Urinary bladder (tissue), 4 donors: ENCODE data around the gene TAF5L. TPM values are rescaled to one million over a fixed set of nuclear protein-coding genes. Genes with fewer than 3 reads are reported as not detected.

Experiments used
- DNase-seq: peaks from one replicate; pipeline ENCODE4 v3.0.0-alpha.2; 2015; ENCODE audit errors: extremely low spot score
- H3K27ac ChIP-seq: one replicate; pipeline ENCODE4 v1.5.1; 2013; ENCODE audit warnings: low read depth, mild to moderate bottlenecking, moderate library complexity
- H3K36me3 ChIP-seq: one replicate; pipeline ENCODE4 v1.6.1; 2013; ENCODE audit warnings: mild to moderate bottlenecking, moderate library complexity; ENCODE audit not compliant: insufficient read depth
- H3K4me1 ChIP-seq: one replicate; pipeline ENCODE4 v1.6.1; 2013; ENCODE audit warnings: mild to moderate bottlenecking, moderate library complexity; ENCODE audit not compliant: insufficient read depth
- H3K4me3 ChIP-seq: one replicate; pipeline ENCODE4 v1.5.1; 2013; ENCODE audit warnings: low read depth, low read length
- WGBS: extraction: QIAGEN DNeasy Blood & Tissue Kit; methylation state at CpG from one replicate; pipeline ENCODE4 v1.1.7; 2013; 5-methylcytosine and 5-hydroxymethylcytosine counted together
- polyA plus RNA-seq: library from polyadenylated mRNA; stranded (reverse); fragments of 200-250 nt; gene quantifications from one replicate; pipeline ENCODE4 v1.2.3, GENCODE V29; 2013
- total RNA-seq: library from RNA; depleted of rRNA; stranded (reverse); fragments of >200 nt; gene quantifications from one replicate; pipeline ENCODE4 v1.2.3, GENCODE V29; 2014
- donor health status: healthy with polysubstance abuse.
- donor health status: healthy.

The TAF5L gene
- total and polyA plus RNA-seq, 2 donors: 18.1 to 19.3 TPM

DNA sequence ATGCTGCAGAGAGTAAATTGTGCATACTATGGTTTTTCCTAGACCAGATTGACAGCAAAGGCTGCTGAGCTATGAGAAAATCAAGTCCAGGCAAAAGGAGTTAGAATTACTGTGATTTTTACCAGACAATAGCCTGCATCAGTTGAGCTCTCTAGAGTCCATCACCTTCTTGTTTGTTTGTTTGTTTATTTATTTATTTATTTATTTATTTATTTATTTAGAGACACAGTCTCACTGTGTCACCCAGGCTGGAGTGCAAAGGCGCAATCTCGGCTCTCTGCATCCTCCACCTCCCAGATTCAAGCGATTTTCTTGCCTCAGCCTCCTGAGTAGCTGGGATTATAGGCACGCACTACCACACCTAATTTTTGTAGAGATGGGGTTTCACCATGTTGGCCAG, 43.2 kb downstream of the TAF5L start:
- H3K36me3 ChIP-seq: no peaks in the 10 kb centered on the region
- no peak for DNase-seq
- H3K27ac ChIP-seq: no peak overlapping the region
- no peak overlapping the region for H3K4me3 ChIP-seq
- WGBS: 96% methylated on average over 4 of the region's 4 CpGs
- no peaks in the 10 kb centered on the region for H3K4me1 ChIP-seq

DNA sequence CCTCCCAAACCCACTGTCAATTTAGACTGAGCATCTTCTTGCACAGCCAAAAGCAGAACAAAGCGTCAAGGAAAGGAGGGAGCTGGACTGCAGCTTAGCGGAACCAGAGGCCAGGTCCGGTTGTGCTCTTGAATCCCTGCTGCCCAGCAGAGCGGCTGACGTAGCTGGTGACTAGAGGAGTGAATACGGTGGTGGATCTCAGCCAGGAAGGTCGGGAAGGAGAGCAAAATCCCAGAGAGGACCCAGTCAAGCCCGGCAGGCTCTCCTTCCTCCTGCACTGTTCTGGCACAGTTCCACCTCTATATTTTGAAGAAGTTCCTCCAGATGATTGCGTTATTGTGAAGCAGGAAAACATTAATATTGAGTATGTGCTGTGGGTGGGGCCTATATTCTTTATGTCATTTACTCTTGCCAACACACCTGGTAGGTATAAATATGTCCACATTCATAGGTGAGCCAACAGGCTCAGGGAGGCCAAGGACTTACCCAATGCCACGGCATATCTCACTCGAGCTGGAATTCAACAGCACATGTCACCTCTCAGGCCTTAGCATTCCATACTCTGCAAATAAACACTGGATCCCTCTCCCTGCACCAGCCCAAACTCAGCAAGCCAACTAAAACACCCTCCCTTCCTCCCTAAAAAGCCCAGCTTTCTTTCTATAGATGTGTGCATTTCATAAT, 43.8 kb downstream of the TAF5L start:
- H3K4me1 ChIP-seq: no peaks in the 10 kb centered on the region
- H3K4me3 ChIP-seq: no peak overlapping the region
- WGBS: 28% methylated on average over 11 of the region's 11 CpGs
- no peak for DNase-seq
- no peak overlapping the region for H3K27ac ChIP-seq
- no peaks in the 10 kb centered on the region for H3K36me3 ChIP-seq

GRCh38 chr1:229581485-229581884, 44.4 kb downstream of the TAF5L start:
- H3K4me1 ChIP-seq: no peaks in the 10 kb centered on the region
- H3K27ac ChIP-seq: no peak overlapping the region
- no peak for DNase-seq
- whole genome bisulfite sequencing: 89% methylated on average over 3 of the region's 3 CpGs
- H3K4me3 ChIP-seq: no peak overlapping the region
- H3K36me3 ChIP-seq: no peaks in the 10 kb centered on the region

DNA sequence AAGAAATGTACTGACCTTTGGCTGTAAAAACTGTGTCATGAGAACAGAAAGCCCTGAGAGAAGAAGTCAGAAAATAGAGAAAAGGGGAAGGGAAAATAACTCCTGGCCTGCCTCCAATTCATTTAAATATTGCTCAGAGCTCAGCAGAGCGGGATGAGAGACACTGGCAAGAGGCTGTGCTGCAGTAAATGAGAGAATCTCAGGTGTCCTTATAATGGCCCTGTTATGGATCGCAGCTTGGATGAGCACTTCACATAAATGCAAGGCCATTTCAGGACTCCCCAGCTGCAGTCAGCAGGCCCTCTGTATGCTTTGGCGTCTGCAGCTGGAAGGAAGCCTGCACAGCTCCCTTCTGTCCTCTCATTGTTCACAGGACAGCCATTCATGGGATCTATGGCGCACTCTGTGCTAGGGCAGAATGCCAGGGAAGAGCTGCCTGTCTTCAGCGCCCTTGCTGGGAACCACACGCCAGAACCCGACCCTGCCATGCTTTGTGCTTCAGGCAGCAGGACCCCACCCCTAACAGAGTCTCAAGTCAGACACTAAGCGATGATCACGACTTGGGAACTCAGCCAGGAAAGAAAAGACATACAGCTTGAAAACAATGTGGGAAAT, 46.8 kb downstream of the TAF5L start:
- H3K36me3 ChIP-seq: no peaks in the 10 kb centered on the region
- 9% methylated on average over 9 of the region's 9 CpGs for WGBS
- DNase-seq: peak; percentile 17
- H3K27ac ChIP-seq: peak overlapping the region; percentile 28
- no peak overlapping the region for H3K4me3 ChIP-seq
- no peaks in the 10 kb centered on the region for H3K4me1 ChIP-seq

- Histone ChIP-seq H3K4me1 (no peaks in the 10 kb centered on the region), H3K4me3 (no peak overlapping the region), H3K27ac (peak overlapping the region; percentile 28), H3K36me3 (no peaks in the 10 kb centered on the region)
- 75% methylated on average over 14 of the region's 14 CpGs for WGBS
- no peak for DNase-seq
These were observed 47.5 kb downstream of the TAF5L start for GRCh38 chr1:229578168-229579058.

DNA sequence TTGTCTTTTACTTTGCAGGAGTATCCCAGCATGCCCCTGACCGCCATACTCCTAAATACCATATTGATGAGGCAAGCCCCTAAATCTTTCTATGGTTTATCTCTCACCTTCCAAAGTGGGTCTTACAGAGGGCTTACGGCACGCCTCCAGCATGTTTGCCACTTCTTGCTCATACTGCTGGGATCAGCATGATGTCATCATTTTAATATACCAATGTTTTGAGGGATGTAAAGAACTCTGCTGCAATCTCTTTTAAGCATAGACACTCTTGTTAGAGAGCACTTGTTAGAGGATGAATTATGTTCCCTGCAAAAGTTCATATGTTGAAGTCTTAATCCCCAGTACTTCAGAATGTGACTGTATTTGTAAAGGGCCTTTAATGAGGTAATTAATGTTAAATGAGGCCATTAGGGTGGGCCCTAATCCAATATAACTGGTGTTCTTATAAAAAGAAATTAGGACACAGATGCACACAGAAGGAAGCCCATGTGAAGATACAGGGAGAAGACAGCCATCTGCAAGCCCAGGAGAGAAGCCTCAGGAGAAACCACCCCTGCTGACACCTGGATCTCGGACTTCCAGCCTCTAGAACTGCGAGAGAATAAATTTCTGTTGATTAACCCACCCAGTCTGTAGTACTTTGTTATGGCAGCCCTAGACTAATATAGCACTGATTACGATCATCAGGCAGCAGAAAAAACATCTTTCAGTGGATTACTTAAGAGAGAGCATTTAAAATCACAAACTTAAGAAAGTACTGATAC, 51.1 kb downstream of the TAF5L start:
- Histone ChIP-seq H3K27ac (no peak overlapping the region), H3K4me1 (no peaks in the 10 kb centered on the region), H3K36me3 (no peaks in the 10 kb centered on the region), H3K4me3 (no peak overlapping the region)
- 82% methylated on average over 6 of the region's 6 CpGs for WGBS
- no peak for DNase-seq

DNA sequence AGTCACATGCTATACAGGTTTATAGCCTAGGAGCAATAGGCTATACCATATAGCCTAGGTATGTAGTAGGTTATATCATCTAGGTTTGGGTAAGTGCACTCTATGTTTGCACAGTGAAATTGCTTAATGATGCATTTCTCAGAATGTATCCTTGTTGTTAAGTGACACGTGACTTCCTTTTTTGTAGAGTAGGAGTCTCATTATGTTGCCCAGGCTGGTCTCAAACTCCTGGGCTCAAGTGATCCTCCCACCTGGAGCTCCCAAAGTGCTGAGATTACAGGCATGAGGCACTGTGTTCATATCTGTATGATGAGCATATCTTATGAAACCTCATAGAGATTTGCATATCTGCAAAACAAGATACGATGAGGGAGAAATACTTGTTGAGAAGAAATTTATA, 53.6 kb downstream of the TAF5L start:
- no peak overlapping the region for H3K27ac ChIP-seq
- WGBS: 72% methylated on average over 2 of the region's 2 CpGs
- no peak for DNase-seq
- no peak overlapping the region for H3K4me3 ChIP-seq
- H3K4me1 ChIP-seq: no peaks in the 10 kb centered on the region
- no peaks in the 10 kb centered on the region for H3K36me3 ChIP-seq

- H3K36me3 ChIP-seq: no peaks in the 10 kb centered on the region
- 47% methylated on average over 2 of the region's 2 CpGs for WGBS
- no peak overlapping the region for H3K27ac ChIP-seq
These were observed 54.9 kb downstream of the TAF5L start for GRCh38 chr1:229570891-229571516.

DNA sequence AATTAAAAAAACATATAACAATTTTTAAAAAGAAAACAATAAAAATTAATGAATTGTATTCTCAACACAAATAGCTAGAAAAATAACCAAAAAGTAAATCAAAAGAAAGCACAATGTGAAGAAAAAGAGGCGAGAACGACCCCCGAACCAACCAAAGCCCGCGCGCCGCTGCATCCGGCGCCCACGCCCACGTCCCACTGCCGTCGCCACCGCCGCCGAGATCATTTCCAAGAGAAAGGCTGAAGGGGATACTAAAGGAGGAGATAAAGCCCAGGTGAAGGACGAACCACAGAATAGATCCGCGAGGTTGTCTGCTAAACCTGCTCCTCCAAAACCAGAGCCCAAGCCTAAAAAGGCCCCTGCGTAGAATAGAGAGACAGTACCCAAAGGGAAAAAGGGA, 55.6 kb downstream of the TAF5L start:
- no peak overlapping the region for H3K4me3 ChIP-seq
- no peaks in the 10 kb centered on the region for H3K36me3 ChIP-seq
- 74% methylated on average over 20 of the region's 20 CpGs for WGBS
- no peak overlapping the region for H3K27ac ChIP-seq
- H3K4me1 ChIP-seq: no peaks in the 10 kb centered on the region
- no peak for DNase-seq

More at GRCh38 chr1:229570891-229571516, 54.9 kb downstream of the TAF5L start:
- Histone ChIP-seq H3K4me1 (no peaks in the 10 kb centered on the region), H3K4me3 (no peak overlapping the region)
- no peak for DNase-seq

DNA sequence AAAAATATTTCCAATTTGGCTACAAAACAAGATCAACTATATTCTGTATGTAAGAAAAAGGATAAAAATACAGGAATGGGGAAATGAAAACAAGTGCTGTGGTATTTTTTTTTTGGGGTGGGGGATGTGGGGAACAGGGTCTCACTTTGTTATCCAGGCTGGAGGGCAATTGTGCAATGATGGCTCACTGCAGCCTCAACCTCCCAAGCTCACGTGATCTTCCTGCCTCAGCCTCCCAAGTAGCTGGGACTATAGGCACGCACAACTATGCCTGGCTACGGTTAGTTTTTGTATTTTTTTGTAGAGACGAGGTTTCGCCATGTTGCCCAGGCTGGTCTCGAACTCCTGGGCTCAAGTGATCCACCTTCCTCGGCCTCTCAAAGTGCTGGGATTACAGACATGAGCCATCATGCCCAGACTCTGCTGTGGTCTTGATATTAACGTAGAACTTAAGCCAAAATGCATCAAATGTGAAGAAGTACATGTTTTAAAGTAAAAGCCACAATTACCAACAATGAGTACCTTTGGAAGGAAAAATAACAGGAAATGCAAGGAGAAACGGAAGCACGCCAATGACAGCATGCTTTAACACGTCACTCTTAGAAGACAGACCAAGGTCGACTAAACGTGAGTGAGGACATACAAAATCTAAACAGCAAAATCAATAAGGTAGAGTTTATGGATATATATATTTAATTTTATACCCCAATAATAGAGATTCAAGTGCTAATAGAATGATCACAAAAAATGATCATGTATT, 58.6 kb downstream of the TAF5L start:
- Histone ChIP-seq H3K4me3 (no peak overlapping the region), H3K36me3 (no peaks in the 10 kb centered on the region), H3K4me1 (no peaks in the 10 kb centered on the region), H3K27ac (no peak overlapping the region)
- no peak for DNase-seq
- WGBS: 80% methylated on average over 13 of the region's 13 CpGs

DNA sequence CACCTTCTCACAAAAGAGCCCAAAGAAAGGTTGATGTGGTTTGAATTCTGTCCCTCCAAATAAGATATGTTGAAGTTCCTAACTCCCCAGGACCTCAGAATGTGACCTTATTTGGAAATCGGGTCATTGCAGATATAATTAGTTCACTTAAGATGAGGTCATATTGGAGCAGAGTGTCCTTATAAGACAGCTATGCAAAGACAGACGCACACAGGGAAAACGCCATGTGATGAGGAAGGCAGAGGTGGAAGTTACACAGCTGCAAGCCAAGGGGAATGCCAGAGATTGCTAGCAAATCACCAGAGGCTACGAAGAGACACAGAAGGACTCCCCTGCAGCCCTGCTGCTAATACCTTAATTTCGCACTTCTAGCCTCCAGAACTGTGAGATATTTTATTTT, 62.2 kb downstream of the TAF5L start:
- Histone ChIP-seq H3K36me3 (no peaks in the 10 kb centered on the region), H3K27ac (no peak overlapping the region), H3K4me3 (no peak overlapping the region), H3K4me1 (no peaks in the 10 kb centered on the region)
- DNase-seq: no peak
- 40% methylated on average over 5 of the region's 5 CpGs for WGBS

- no peak for DNase-seq
- 36% methylated on average over 7 of the region's 7 CpGs for WGBS
- Histone ChIP-seq H3K36me3 (no peaks in the 10 kb centered on the region), H3K4me1 (no peaks in the 10 kb centered on the region), H3K27ac (no peak overlapping the region), H3K4me3 (no peak overlapping the region)
These were observed 62.7 kb downstream of the TAF5L start for GRCh38 chr1:229563241-229563640.
